Measurements from ENCODE around the gene SYT1. TPM values are rescaled to one million over a fixed set of nuclear protein-coding genes. Genes with fewer than 3 reads are reported as not detected.
A peak's percentile ranks its signal among the peaks of the same experiment; 100 is the strongest.

Gene SYT1
- total RNA-seq, 1 experiment from 2014 or later, result not detected

GRCh38 chr12:78961171-78961570 lies 96.6 kb downstream of the SYT1 start:
- in situ Hi-C loops (cut with HindIII; ENCODE audit: low sequenced_read_pairs), result no loop called here
- DNase-seq (ENCODE audit: low spot score), result no peak

GRCh38 chr12:78963439-78964227 lies 99.1 kb downstream of the SYT1 start:
- in situ Hi-C loops (cut with HindIII; ENCODE audit: low sequenced_read_pairs), result no loop called here

GRCh38 chr12:78964521-78964920 lies 99.9 kb downstream of the SYT1 start:
- DNase-seq (ENCODE audit: low spot score), result no peak
- in situ Hi-C loops (cut with HindIII; ENCODE audit: low sequenced_read_pairs), result no loop called here

More at GRCh38 chr12:78963439-78964227, 99.1 kb downstream of the SYT1 start:
- no peak for DNase-seq (ENCODE audit: low spot score)

GRCh38 chr12:78966062-78966461 lies 101.5 kb downstream of the SYT1 start:
- DNase-seq (ENCODE audit: low spot score), result no peak
- in situ Hi-C loops (cut with HindIII; ENCODE audit: low sequenced_read_pairs), result no loop called here

GRCh38 chr12:78966926-78967325 lies 102.4 kb downstream of the SYT1 start:
- in situ Hi-C loops (cut with HindIII; ENCODE audit: low sequenced_read_pairs), result no loop called here
- DNase-seq (ENCODE audit: low spot score), result no peak

GRCh38 chr12:78968226-78968625 lies 103.7 kb downstream of the SYT1 start:
- no peak for DNase-seq (ENCODE audit: low spot score)
- in situ Hi-C loops (cut with HindIII; ENCODE audit: low sequenced_read_pairs), result no loop called here

GRCh38 chr12:78970041-78970440 lies 105.5 kb downstream of the SYT1 start:
- in situ Hi-C loops (cut with HindIII; ENCODE audit: low sequenced_read_pairs), result no loop called here
- DNase-seq (ENCODE audit: low spot score), result no peak

GRCh38 chr12:78977304-78977867 lies 112.8 kb downstream of the SYT1 start:
- in situ Hi-C loops (cut with HindIII; ENCODE audit: low sequenced_read_pairs), result no loop called here
- peak; percentile 33 for DNase-seq (ENCODE audit: low spot score)

GRCh38 chr12:78994168-78994791 lies 129.7 kb downstream of the SYT1 start:
- no peak for DNase-seq (ENCODE audit: low spot score)
- in situ Hi-C loops (cut with HindIII; ENCODE audit: low sequenced_read_pairs), result no loop called here

GRCh38 chr12:79000501-79000900 lies 135.9 kb downstream of the SYT1 start:
- no peak for DNase-seq (ENCODE audit: low spot score)
- in situ Hi-C loops (cut with HindIII; ENCODE audit: low sequenced_read_pairs), result no loop called here

GRCh38 chr12:79001404-79001803 lies 136.8 kb downstream of the SYT1 start:
- in situ Hi-C loops (cut with HindIII; ENCODE audit: low sequenced_read_pairs), result no loop called here
- DNase-seq (ENCODE audit: low spot score), result no peak

GRCh38 chr12:79006306-79006705 lies 141.7 kb downstream of the SYT1 start:
- in situ Hi-C loops (cut with HindIII; ENCODE audit: low sequenced_read_pairs), result no loop called here
- no peak for DNase-seq (ENCODE audit: low spot score)

GRCh38 chr12:79008591-79008990 lies 144.0 kb downstream of the SYT1 start:
- DNase-seq (ENCODE audit: low spot score), result peak; percentile 65
- in situ Hi-C loops (cut with HindIII; ENCODE audit: low sequenced_read_pairs), result no loop called here

GRCh38 chr12:79012636-79013035 lies 148.1 kb downstream of the SYT1 start:
- in situ Hi-C loops (cut with HindIII; ENCODE audit: low sequenced_read_pairs), result no loop called here
- DNase-seq (ENCODE audit: low spot score), result no peak

- DNase-seq (ENCODE audit: low spot score), result no peak
- in situ Hi-C loops (cut with HindIII; ENCODE audit: low sequenced_read_pairs), result no loop called here
Measured at GRCh38 chr12:79016181-79016580, 151.6 kb downstream of the SYT1 start.

GRCh38 chr12:79019672-79020071 lies 155.1 kb downstream of the SYT1 start:
- no peak for DNase-seq (ENCODE audit: low spot score)
- in situ Hi-C loops (cut with HindIII; ENCODE audit: low sequenced_read_pairs), result no loop called here

- in situ Hi-C loops (cut with HindIII; ENCODE audit: low sequenced_read_pairs), result no loop called here
- peak; percentile 92 for DNase-seq (ENCODE audit: low spot score)
Measured at GRCh38 chr12:79020106-79020505, 155.5 kb downstream of the SYT1 start.

- peak; percentile 57 for DNase-seq (ENCODE audit: low spot score)
- in situ Hi-C loops (cut with HindIII; ENCODE audit: low sequenced_read_pairs), result no loop called here
Measured at GRCh38 chr12:79021021-79021420, 156.4 kb downstream of the SYT1 start.

GRCh38 chr12:79023261-79023660 lies 158.7 kb downstream of the SYT1 start:
- DNase-seq (ENCODE audit: low spot score), result no peak
- in situ Hi-C loops (cut with HindIII; ENCODE audit: low sequenced_read_pairs), result no loop called here

GRCh38 chr12:79023784-79024183 lies 159.2 kb downstream of the SYT1 start:
- in situ Hi-C loops (cut with HindIII; ENCODE audit: low sequenced_read_pairs), result no loop called here
- no peak for DNase-seq (ENCODE audit: low spot score)
